Kidney epithelial cell (primary cell): ENCODE results near the gene NR1I3. TPM values are rescaled to one million over a fixed set of nuclear protein-coding genes. Genes with fewer than 3 reads are reported as not detected.

Experiments
- DNase-seq: peaks from one replicate; pipeline ENCODE4 v3.0.0-alpha.2; 2010; ENCODE audit warnings: low read depth
- H3K27me3 ChIP-seq: 2 replicates; pipeline ENCODE4 v1.6.0; 2011; ENCODE audit warnings: low read length; ENCODE audit not compliant: control insufficient read depth, insufficient read depth
- H3K36me3 ChIP-seq: 2 replicates; pipeline ENCODE4 v1.5.1; 2011; ENCODE audit warnings: low read length; ENCODE audit not compliant: control insufficient read depth, insufficient read depth
- H3K4me3 ChIP-seq: 2 replicates; pipeline ENCODE4 v1.5.1; 2011; ENCODE audit warnings: low read depth, mild to moderate bottlenecking, control low read depth, low read length
- CTCF ChIP-seq: IDR thresholded peaks from 2 replicates; pipeline ENCODE4 v1.5.1; 2011; ENCODE audit warnings: mild to moderate bottlenecking, moderate library complexity, low read length, control low read depth, inconsistent platforms; ENCODE audit not compliant: insufficient read depth, poor library complexity, severe bottlenecking
- total RNA-seq: library from RNA; depleted of rRNA; stranded (reverse); fragments of >200 nt; gene quantifications from 2 replicates; pipeline ENCODE4 v1.2.3, GENCODE V29; 2015

The NR1I3 gene
- total RNA-seq, 1 donor from 2014 or later = not detected

- no peak for DNase-seq
- Histone ChIP-seq H3K4me3 (no peak overlapping the region), H3K36me3 (no peaks in the 10 kb centered on the region), H3K27me3 (peaks cover 2% of the 10 kb centered on the region)
- TF ChIP-seq CTCF = no peak
Measured at GRCh38 chr1:161190962-161191521, 47.0 kb downstream of the NR1I3 start.

- Histone ChIP-seq H3K4me3 (no peak overlapping the region), H3K36me3 (no peaks in the 10 kb centered on the region), H3K27me3 (peaks cover 2% of the 10 kb centered on the region)
- no peak for TF ChIP-seq CTCF
- DNase-seq = no peak
Measured at GRCh38 chr1:161189036-161189435, 49.0 kb downstream of the NR1I3 start.

GRCh38 chr1:161188381-161188780 lies 49.6 kb downstream of the NR1I3 start:
- Histone ChIP-seq H3K4me3 (no peak overlapping the region), H3K27me3 (peaks cover 2% of the 10 kb centered on the region), H3K36me3 (no peaks in the 10 kb centered on the region)
- TF ChIP-seq CTCF = no peak
- no peak for DNase-seq

GRCh38 chr1:161187311-161187710 lies 50.7 kb downstream of the NR1I3 start:
- no peaks in the 10 kb centered on the region for H3K36me3 ChIP-seq
- no peak overlapping the region for H3K4me3 ChIP-seq
- no peak for TF ChIP-seq CTCF
- peaks cover 2% of the 10 kb centered on the region for H3K27me3 ChIP-seq
- DNase-seq = no peak

GRCh38 chr1:161185732-161186311 lies 52.2 kb downstream of the NR1I3 start:
- H3K4me3 ChIP-seq = no peak overlapping the region
- TF ChIP-seq CTCF = no peak
- DNase-seq = no peak
- H3K27me3 ChIP-seq = no peaks in the 10 kb centered on the region
- H3K36me3 ChIP-seq = no peaks in the 10 kb centered on the region

- Histone ChIP-seq H3K36me3 (no peaks in the 10 kb centered on the region), H3K27me3 (no peaks in the 10 kb centered on the region), H3K4me3 (no peak overlapping the region)
- TF ChIP-seq CTCF = no peak
- DNase-seq = no peak
Measured at GRCh38 chr1:161185282-161185682, 52.7 kb downstream of the NR1I3 start.
